MM.1S (cell line): ENCODE results near the gene DIAPH3.

ENCODE experiments used
- DNase-seq: peaks from one replicate; pipeline ENCODE4 v3.0.0-alpha.2; 2015
- H2AFZ ChIP-seq: fragments of 300-600 bp; sonication (generic); 2 replicates; pipeline ENCODE4 v1.6.0; 2016; ENCODE audit warnings: antibody characterized with exemption, low read length
- H3F3A ChIP-seq: fragments of 300-600 bp; sonication (generic); 2 replicates; pipeline ENCODE4 v1.6.1; 2016; ENCODE audit warnings: mild to moderate bottlenecking, antibody characterized with exemption, low read length, moderate library complexity, mixed read lengths; ENCODE audit not compliant: insufficient read depth
- H3K27ac ChIP-seq: fragments of 300-600 bp; sonication (generic); 2 replicates; pipeline ENCODE4 v1.5.1; 2016; ENCODE audit warnings: mild to moderate bottlenecking, low read length
- H3K27me3 ChIP-seq: fragments of 300-600 bp; sonication (generic); replicated peaks from 2 replicates; pipeline ENCODE4 v1.6.0; 2016; ENCODE audit warnings: low read length; ENCODE audit not compliant: insufficient read depth
- H3K36me3 ChIP-seq: fragments of 300-600 bp; sonication (generic); replicated peaks from 2 replicates; pipeline ENCODE4 v1.6.1; 2016; ENCODE audit warnings: mild to moderate bottlenecking, low read length, mixed read lengths; ENCODE audit not compliant: insufficient read depth
- H3K4me1 ChIP-seq: fragments of 300-600 bp; sonication (generic); 2 replicates; pipeline ENCODE4 v1.6.1; 2016; ENCODE audit warnings: low read length, mixed read lengths
- H3K4me2 ChIP-seq: fragments of 300-600 bp; sonication (generic); 2 replicates; pipeline ENCODE4 v1.6.0; 2016; ENCODE audit warnings: low read depth, low read length
- H3K4me3 ChIP-seq: fragments of 300-600 bp; sonication (generic); 2 replicates; pipeline ENCODE4 v1.5.1; 2016; ENCODE audit warnings: low read length, mixed read lengths
- H3K79me2 ChIP-seq: fragments of 300-600 bp; sonication (generic); 2 replicates; pipeline ENCODE4 v1.6.1; 2016; ENCODE audit warnings: mixed run types, low read length, mixed read lengths
- H3K9ac ChIP-seq: fragments of 300-600 bp; sonication (generic); 2 replicates; pipeline ENCODE4 v1.6.1; 2016; ENCODE audit warnings: low read length, mixed read lengths
- H3K9me2 ChIP-seq: fragments of 300-600 bp; sonication (generic); replicated peaks from 2 replicates; pipeline ENCODE4 v1.6.1; 2016; ENCODE audit warnings: mild to moderate bottlenecking, low read length, mixed read lengths; ENCODE audit not compliant: insufficient read depth
- H3K9me3 ChIP-seq: fragments of 300-600 bp; sonication (generic); replicated peaks from 2 replicates; pipeline ENCODE4 v1.6.1; 2016; ENCODE audit warnings: mild to moderate bottlenecking, low read length, mixed read lengths; ENCODE audit not compliant: insufficient read depth
- H4K20me1 ChIP-seq: fragments of 300-600 bp; sonication (generic); 2 replicates; pipeline ENCODE4 v1.6.1; 2016; ENCODE audit warnings: mild to moderate bottlenecking, low read length, moderate library complexity, mixed read lengths; ENCODE audit not compliant: insufficient read depth
- EZH2 ChIP-seq: fragments of 300-600 bp; sonication (generic); optimal IDR thresholded peaks from 2 replicates; pipeline ENCODE3; 2017; ENCODE audit warnings: low read depth, mild to moderate bottlenecking, antibody characterized with exemption, low read length, mixed read lengths
- EZH2phosphoT487 ChIP-seq: fragments of 300-600 bp; sonication (generic); IDR thresholded peaks from 2 replicates; pipeline ENCODE4 v1.6.1; 2018; ENCODE audit warnings: antibody characterized with exemption, low read length
- TF ChIP-seq, protein P1 (sequence below): fragments of 300-600 bp; sonication (generic); IDR thresholded peaks from 2 replicates; pipeline ENCODE4 v1.5.1; 2016; ENCODE audit warnings: antibody characterized with exemption, low read length, mixed read lengths

Gene DIAPH3

DNA sequence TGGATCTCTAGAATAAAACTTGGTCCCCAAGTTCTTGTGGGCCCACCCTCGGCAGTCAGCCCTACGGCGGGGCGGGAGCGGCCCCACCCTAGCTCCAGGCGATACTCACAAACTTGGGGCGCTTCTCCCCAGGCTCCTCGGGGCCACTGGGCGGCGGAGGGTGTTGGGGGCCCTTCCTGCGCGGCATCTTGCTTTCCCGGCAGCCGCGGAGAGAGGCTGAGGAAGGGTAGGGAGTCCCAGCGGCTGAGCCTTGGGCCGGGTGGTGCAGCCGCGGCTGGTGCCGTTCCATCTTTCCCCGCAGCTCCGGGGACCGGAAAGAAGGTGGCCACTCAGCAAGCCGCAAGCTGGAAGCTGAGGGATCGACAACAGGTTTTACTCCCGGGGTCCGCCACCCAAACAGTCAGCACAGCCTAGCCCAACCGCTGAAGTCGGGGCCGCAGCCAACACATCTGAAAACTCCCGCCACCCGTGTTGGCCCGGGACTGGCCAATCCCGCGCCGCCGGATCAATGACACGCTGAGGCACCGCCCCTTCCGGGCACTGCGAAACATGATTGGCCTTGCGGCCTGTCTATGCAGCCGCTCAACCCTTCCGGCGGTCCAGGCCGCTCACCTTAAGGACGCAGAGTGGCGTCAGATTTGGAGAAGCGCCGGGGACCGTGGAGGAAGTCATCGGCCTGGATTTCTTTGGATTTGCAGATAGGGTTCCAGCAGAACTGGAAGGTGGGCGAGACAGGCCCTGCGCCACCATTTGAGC is at the start of gene DIAPH3:
Gene DIAPH3, minus strand, starts transcription at position 451 of the 756 bp plus-strand sequence. Its CDS starts 162 bp downstream, at position 289.
- Histone ChIP-seq H3K9me3 (no peaks in the 10 kb centered on the region), H4K20me1 (no peaks in the 10 kb centered on the region), H3K9me2 (no peaks in the 10 kb centered on the region), H3K27ac (peak within 1 kb of the TSS; percentile 48; the same call in 1 of the 2 replicates), H3K4me3 (peak within 1 kb of the TSS; percentile 72), H3K9ac (peak within 1 kb of the TSS; percentile 75), H3K4me1 (no peaks in the 10 kb centered on the region; the same call in 1 of the 2 replicates), H3K36me3 (no peaks in the 10 kb centered on the region), H3K79me2 (peaks cover 30% of the 10 kb centered on the region), H3K27me3 (no peaks in the 10 kb centered on the region), H3K4me2 (peak within 1 kb of the TSS; percentile 55), H2AFZ (peak within 1 kb of the TSS; percentile 87), H3F3A (no peaks in the 10 kb centered on the region)
- peak; percentile 87 for DNase-seq
- TF ChIP-seq EZH2 (no peak), EZH2phosphoT487 (no peak)
- TF ChIP-seq, protein P1, sequence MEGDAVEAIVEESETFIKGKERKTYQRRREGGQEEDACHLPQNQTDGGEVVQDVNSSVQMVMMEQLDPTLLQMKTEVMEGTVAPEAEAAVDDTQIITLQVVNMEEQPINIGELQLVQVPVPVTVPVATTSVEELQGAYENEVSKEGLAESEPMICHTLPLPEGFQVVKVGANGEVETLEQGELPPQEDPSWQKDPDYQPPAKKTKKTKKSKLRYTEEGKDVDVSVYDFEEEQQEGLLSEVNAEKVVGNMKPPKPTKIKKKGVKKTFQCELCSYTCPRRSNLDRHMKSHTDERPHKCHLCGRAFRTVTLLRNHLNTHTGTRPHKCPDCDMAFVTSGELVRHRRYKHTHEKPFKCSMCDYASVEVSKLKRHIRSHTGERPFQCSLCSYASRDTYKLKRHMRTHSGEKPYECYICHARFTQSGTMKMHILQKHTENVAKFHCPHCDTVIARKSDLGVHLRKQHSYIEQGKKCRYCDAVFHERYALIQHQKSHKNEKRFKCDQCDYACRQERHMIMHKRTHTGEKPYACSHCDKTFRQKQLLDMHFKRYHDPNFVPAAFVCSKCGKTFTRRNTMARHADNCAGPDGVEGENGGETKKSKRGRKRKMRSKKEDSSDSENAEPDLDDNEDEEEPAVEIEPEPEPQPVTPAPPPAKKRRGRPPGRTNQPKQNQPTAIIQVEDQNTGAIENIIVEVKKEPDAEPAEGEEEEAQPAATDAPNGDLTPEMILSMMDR: no peak

GRCh38 chr13:60213236-60213744 is 49.6 kb upstream of the DIAPH3 start:
- no peaks in the 10 kb centered on the region for H3K4me1 ChIP-seq
- H3K9ac ChIP-seq: no peak overlapping the region
- TF ChIP-seq, protein P1: no peak
- TF ChIP-seq EZH2phosphoT487 (no peak), EZH2 (no peak)
- H3K79me2 ChIP-seq: no peaks in the 10 kb centered on the region
- H3F3A ChIP-seq: no peaks in the 10 kb centered on the region
- no peak overlapping the region for H3K4me3 ChIP-seq
- no peaks in the 10 kb centered on the region for H3K36me3 ChIP-seq
- no peaks in the 10 kb centered on the region for H3K9me2 ChIP-seq
- no peak overlapping the region for H2AFZ ChIP-seq
- no peaks in the 10 kb centered on the region for H3K27me3 ChIP-seq
- H3K4me2 ChIP-seq: no peak overlapping the region
- no peak overlapping the region for H3K27ac ChIP-seq
- no peaks in the 10 kb centered on the region for H3K9me3 ChIP-seq
- no peak for DNase-seq
- H4K20me1 ChIP-seq: no peaks in the 10 kb centered on the region

GRCh38 chr13:60211548-60211947 is 47.8 kb upstream of the DIAPH3 start:
- H3K4me1 ChIP-seq: no peaks in the 10 kb centered on the region
- H3K27me3 ChIP-seq: no peaks in the 10 kb centered on the region
- no peaks in the 10 kb centered on the region for H3K79me2 ChIP-seq
- DNase-seq: no peak
- TF ChIP-seq EZH2: no peak
- TF ChIP-seq EZH2phosphoT487: no peak
- TF ChIP-seq, protein P1: no peak
- no peak overlapping the region for H2AFZ ChIP-seq
- no peaks in the 10 kb centered on the region for H3K9me3 ChIP-seq
- no peak overlapping the region for H3K4me2 ChIP-seq
- no peaks in the 10 kb centered on the region for H3K36me3 ChIP-seq
- no peaks in the 10 kb centered on the region for H3K9me2 ChIP-seq
- H3K9ac ChIP-seq: no peak overlapping the region
- H3K4me3 ChIP-seq: no peak overlapping the region
- no peaks in the 10 kb centered on the region for H3F3A ChIP-seq
- no peak overlapping the region for H3K27ac ChIP-seq
- no peaks in the 10 kb centered on the region for H4K20me1 ChIP-seq
